Renal cortex interstitium (tissue), 11 donors: ENCODE results near the gene CDH11. TPM values are rescaled to one million over a fixed set of nuclear protein-coding genes. Genes with fewer than 3 reads are reported as not detected.
A peak's percentile ranks its signal among the peaks of the same experiment; 100 is the strongest.

Experiments
- DNase-seq, 11 donors: peaks; one replicate each; pipeline ENCODE4 v3.0.0-alpha.2; 2013; ENCODE audit warnings: low read depth in 9 of 11, low spot score in 4 of 11; ENCODE audit errors: extremely low read depth in 1 of 11
- polyA plus RNA-seq, 3 donors: library from polyadenylated mRNA; unstranded; fragments of 120-200 nt; gene quantifications; one replicate each; pipeline ENCODE4 v1.2.1, GENCODE V29; 2013; ENCODE audit not compliant: insufficient read length in 3 of 3

Gene CDH11
- polyA plus RNA-seq, 3 donors = 150 to 221 (median 177) TPM

DNA sequence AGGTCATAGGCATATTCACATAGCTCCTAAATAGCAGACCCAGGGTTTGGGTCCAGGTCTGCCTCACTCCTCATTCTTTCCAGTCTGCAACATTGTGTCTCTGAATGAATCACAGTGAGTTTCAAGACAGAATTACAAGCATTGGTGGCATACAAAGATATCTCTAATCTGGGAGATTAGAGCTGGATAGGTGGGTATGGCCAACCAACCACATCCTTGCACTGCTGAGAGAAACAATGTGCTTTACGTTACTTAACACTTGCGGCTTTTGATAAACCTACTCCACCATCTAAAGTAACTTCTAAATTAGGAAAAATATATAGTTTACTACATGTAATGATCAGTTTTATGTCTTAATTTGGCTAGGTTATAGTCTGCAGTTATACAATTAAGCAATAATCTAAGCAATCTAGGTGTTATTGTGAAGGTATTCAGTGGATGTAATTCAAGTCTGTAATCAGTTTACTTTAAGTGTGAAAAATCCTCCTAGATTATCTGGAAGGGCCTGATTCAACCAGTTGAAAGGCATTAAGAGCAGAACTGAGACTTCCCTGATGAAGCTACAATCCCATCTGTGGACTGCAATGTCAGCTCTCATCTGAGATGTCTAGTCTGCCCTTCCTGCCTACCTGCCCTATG lies 26.7 kb downstream of the CDH11 start:
- DNase-seq = no peak

GRCh38 chr16:65094009-65094408 lies 27.9 kb downstream of the CDH11 start:
- DNase-seq = no peak

GRCh38 chr16:65083164-65083857 lies 38.6 kb downstream of the CDH11 start:
- DNase-seq = no peak

- DNase-seq = no peak
Measured at GRCh38 chr16:65079549-65079948, 42.3 kb downstream of the CDH11 start.

DNA sequence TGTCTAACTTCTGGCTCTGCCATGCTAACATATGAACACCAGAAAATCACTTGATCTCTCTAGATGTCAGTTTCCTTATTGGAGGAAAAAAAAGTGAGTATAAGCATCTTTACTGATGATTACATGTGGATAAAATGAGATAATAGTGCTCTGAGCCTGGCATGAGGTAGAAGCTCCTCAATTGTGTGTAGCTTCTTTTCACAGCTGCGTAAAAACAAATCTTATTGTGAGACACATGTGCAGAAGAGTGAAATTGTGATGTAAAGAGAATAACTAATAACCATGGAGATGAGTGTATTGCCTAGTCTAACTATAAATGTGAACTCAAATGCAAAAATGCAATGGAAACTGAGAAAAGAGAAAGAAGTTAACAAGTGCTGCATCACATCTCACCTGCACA lies 44.7 kb downstream of the CDH11 start:
- no peak for DNase-seq

GRCh38 chr16:65075877-65076276 lies 46.0 kb downstream of the CDH11 start:
- no peak for DNase-seq

GRCh38 chr16:65071433-65072311 lies 50.2 kb downstream of the CDH11 start:
- DNase-seq = peak in 4 of 11 donors; percentile 3 to 27 (median 12)

- peak in 1 of 11 donors; percentile 8 for DNase-seq
Measured at GRCh38 chr16:65070831-65071432, 50.9 kb downstream of the CDH11 start.

- no peak for DNase-seq
Measured at GRCh38 chr16:65069766-65070165, 52.1 kb downstream of the CDH11 start.

DNA sequence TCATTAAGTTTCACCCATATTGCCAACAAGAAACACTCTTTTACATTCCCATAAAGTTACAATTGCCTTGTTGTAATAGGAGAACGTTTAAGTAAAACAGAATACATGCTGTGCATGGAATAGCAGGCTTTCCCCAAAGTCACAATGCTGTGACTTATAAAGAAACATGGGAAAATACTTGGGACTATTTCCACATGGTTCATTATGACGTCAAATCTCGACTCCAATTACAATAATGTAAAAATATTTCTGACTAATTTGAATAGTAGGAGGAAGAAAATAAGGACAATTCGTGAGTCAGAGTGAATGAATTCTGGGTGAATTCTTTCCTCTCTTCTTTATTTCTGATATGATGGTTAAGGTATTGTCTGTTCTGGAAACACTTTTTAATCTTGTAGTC lies 52.8 kb downstream of the CDH11 start:
- no peak for DNase-seq

- no peak for DNase-seq
Measured at GRCh38 chr16:65068151-65068740, 53.6 kb downstream of the CDH11 start.

- DNase-seq = no peak
Measured at GRCh38 chr16:65066651-65067050, 55.2 kb downstream of the CDH11 start.

GRCh38 chr16:65065031-65065430 lies 56.8 kb downstream of the CDH11 start:
- DNase-seq = no peak

DNA sequence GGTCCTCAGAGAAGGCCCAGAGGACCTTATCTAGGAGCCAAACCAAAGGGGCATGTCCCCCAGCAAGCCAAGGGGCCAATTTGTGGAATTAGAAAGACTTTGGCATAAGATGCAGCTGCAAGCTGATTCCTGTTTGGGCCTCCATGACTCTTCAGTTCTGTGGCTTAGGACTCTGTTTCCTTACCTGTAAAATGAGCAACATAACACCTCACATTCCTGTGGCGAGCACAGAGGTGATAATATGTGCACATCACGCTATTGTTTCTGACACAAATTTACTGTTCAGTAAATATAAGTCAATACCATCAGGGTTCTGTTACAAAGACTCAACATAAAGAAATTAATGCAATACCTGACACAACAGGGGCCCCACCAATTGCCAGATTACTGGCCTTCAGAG lies 57.7 kb downstream of the CDH11 start:
- DNase-seq = no peak

DNA sequence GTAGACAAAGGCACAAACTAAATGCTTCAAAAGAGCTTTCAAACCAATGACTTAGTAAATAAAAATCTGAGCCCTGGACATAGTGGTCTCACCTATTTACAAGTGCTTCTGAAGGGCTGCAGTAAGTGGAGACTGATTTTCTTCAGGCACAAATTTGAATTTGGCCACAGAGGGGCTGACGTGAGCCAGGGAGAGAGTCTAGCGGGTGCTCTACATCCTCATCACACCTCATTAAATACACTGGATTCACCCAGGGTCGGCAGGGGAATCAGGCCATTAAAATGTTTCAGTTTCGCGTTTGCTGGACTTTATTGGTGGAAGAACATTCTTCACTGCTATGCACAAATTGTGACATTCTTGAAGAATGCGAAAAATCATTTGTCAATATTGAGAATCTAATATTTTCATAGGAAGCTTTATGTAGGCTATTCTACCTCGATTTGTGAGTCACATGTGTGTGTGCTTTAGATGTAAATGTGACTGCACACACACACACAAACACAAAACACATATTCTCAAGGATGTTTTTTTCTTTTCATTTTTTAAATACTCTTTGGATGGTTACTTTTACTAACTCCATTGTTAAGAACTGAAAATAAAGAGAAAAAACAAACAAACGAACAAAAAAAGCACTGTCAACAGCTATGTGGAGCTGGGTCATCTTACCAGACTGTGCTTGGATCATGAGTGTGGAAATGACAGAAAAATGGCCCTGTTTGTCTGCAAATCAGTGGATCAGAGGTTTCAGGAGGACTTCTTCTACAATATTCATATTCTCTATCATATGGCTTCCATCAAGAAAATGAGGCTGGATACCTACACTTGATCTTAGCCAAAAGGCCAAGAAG lies 58.9 kb downstream of the CDH11 start:
- DNase-seq = no peak

- DNase-seq = no peak
Measured at GRCh38 chr16:65061935-65062518, 59.8 kb downstream of the CDH11 start.

- no peak for DNase-seq
Measured at GRCh38 chr16:65061263-65061662, 60.6 kb downstream of the CDH11 start.

DNA sequence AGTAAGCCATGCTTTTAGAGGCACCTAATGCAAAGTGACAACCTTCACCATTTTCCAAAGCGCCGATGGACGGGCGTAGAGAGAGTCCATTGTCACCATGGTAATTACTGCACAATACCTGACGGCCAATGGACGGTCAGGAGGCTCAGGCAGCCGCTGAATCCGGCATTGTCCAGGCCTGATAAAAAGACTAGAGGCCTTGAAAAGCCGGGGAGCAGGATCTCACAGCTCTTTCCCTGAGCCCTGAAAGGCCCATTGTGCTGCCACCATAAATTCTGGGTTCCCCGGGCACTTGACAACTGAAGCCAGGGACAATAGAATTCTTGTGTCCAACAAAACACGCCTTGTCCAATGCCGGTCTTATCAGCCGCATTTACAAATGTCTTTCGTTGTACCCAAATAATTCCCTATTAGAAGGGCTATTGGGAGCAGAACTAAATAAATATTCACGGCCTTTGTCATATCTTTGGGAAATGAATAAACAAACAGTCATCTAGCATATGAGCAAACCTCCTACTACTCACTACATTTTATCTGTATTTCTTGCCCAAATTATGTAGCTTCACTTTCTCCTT lies 62.4 kb downstream of the CDH11 start:
- no peak for DNase-seq
